MM.1S (cell line): ENCODE measurements around the gene CHPF.

Source experiments
- DNase-seq: peaks from one replicate; pipeline ENCODE4 v3.0.0-alpha.2; 2015
- H2AFZ ChIP-seq: fragments of 300-600 bp; sonication (generic); 2 replicates; pipeline ENCODE4 v1.6.0; 2016; ENCODE audit warnings: antibody characterized with exemption, low read length
- H3F3A ChIP-seq: fragments of 300-600 bp; sonication (generic); 2 replicates; pipeline ENCODE4 v1.6.1; 2016; ENCODE audit warnings: mild to moderate bottlenecking, antibody characterized with exemption, low read length, moderate library complexity, mixed read lengths; ENCODE audit not compliant: insufficient read depth
- H3K27ac ChIP-seq: fragments of 300-600 bp; sonication (generic); 2 replicates; pipeline ENCODE4 v1.5.1; 2016; ENCODE audit warnings: mild to moderate bottlenecking, low read length
- H3K27me3 ChIP-seq: fragments of 300-600 bp; sonication (generic); replicated peaks from 2 replicates; pipeline ENCODE4 v1.6.0; 2016; ENCODE audit warnings: low read length; ENCODE audit not compliant: insufficient read depth
- H3K36me3 ChIP-seq: fragments of 300-600 bp; sonication (generic); replicated peaks from 2 replicates; pipeline ENCODE4 v1.6.1; 2016; ENCODE audit warnings: mild to moderate bottlenecking, low read length, mixed read lengths; ENCODE audit not compliant: insufficient read depth
- H3K4me1 ChIP-seq: fragments of 300-600 bp; sonication (generic); 2 replicates; pipeline ENCODE4 v1.6.1; 2016; ENCODE audit warnings: low read length, mixed read lengths
- H3K4me2 ChIP-seq: fragments of 300-600 bp; sonication (generic); 2 replicates; pipeline ENCODE4 v1.6.0; 2016; ENCODE audit warnings: low read depth, low read length
- H3K4me3 ChIP-seq: fragments of 300-600 bp; sonication (generic); 2 replicates; pipeline ENCODE4 v1.5.1; 2016; ENCODE audit warnings: low read length, mixed read lengths
- H3K79me2 ChIP-seq: fragments of 300-600 bp; sonication (generic); 2 replicates; pipeline ENCODE4 v1.6.1; 2016; ENCODE audit warnings: mixed run types, low read length, mixed read lengths
- H3K9ac ChIP-seq: fragments of 300-600 bp; sonication (generic); 2 replicates; pipeline ENCODE4 v1.6.1; 2016; ENCODE audit warnings: low read length, mixed read lengths
- H3K9me2 ChIP-seq: fragments of 300-600 bp; sonication (generic); replicated peaks from 2 replicates; pipeline ENCODE4 v1.6.1; 2016; ENCODE audit warnings: mild to moderate bottlenecking, low read length, mixed read lengths; ENCODE audit not compliant: insufficient read depth
- H3K9me3 ChIP-seq: fragments of 300-600 bp; sonication (generic); replicated peaks from 2 replicates; pipeline ENCODE4 v1.6.1; 2016; ENCODE audit warnings: mild to moderate bottlenecking, low read length, mixed read lengths; ENCODE audit not compliant: insufficient read depth
- H4K20me1 ChIP-seq: fragments of 300-600 bp; sonication (generic); 2 replicates; pipeline ENCODE4 v1.6.1; 2016; ENCODE audit warnings: mild to moderate bottlenecking, low read length, moderate library complexity, mixed read lengths; ENCODE audit not compliant: insufficient read depth
- EZH2 ChIP-seq: fragments of 300-600 bp; sonication (generic); optimal IDR thresholded peaks from 2 replicates; pipeline ENCODE3; 2017; ENCODE audit warnings: low read depth, mild to moderate bottlenecking, antibody characterized with exemption, low read length, mixed read lengths
- EZH2phosphoT487 ChIP-seq: fragments of 300-600 bp; sonication (generic); IDR thresholded peaks from 2 replicates; pipeline ENCODE4 v1.6.1; 2018; ENCODE audit warnings: antibody characterized with exemption, low read length
- TF ChIP-seq, protein P1 (sequence below): fragments of 300-600 bp; sonication (generic); IDR thresholded peaks from 2 replicates; pipeline ENCODE4 v1.5.1; 2016; ENCODE audit warnings: antibody characterized with exemption, low read length, mixed read lengths

CHPF gene

DNA sequence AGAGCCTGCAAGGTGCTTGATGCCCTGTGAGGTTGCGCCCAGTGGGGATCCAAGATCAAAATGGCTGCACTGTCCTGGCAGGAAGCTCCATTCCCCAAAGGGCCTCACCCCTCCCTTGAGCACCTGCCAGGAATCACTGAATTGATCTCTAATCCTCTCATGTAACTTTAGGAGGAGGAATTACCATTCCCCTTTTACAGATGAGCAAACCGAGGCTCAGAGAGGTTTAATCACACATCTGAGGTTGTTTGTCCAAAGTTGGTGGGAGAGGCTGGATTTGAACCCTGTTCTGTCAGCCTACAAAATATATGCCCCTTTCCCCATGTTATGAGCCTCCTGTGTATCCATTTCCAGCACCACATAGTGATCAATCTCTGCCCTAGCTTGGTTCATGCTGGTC, 18.8 kb downstream of the CHPF start:
- Histone ChIP-seq H3K4me2 (no peak overlapping the region), H3K27me3 (peaks cover 97% of the 10 kb centered on the region), H3K9me3 (no peaks in the 10 kb centered on the region), H3K79me2 (no peaks in the 10 kb centered on the region), H3K27ac (no peak overlapping the region), H3K9ac (no peak overlapping the region), H4K20me1 (no peaks in the 10 kb centered on the region), H3K4me3 (no peak overlapping the region), H3K36me3 (no peaks in the 10 kb centered on the region), H3K9me2 (no peaks in the 10 kb centered on the region), H3K4me1 (peaks cover 5% of the 10 kb centered on the region; the same call in 1 of the 2 replicates), H2AFZ (no peak overlapping the region), H3F3A (no peaks in the 10 kb centered on the region)
- no peak for DNase-seq
- TF ChIP-seq, protein P1, sequence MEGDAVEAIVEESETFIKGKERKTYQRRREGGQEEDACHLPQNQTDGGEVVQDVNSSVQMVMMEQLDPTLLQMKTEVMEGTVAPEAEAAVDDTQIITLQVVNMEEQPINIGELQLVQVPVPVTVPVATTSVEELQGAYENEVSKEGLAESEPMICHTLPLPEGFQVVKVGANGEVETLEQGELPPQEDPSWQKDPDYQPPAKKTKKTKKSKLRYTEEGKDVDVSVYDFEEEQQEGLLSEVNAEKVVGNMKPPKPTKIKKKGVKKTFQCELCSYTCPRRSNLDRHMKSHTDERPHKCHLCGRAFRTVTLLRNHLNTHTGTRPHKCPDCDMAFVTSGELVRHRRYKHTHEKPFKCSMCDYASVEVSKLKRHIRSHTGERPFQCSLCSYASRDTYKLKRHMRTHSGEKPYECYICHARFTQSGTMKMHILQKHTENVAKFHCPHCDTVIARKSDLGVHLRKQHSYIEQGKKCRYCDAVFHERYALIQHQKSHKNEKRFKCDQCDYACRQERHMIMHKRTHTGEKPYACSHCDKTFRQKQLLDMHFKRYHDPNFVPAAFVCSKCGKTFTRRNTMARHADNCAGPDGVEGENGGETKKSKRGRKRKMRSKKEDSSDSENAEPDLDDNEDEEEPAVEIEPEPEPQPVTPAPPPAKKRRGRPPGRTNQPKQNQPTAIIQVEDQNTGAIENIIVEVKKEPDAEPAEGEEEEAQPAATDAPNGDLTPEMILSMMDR: no peak
- TF ChIP-seq EZH2phosphoT487 (no peak), EZH2 (no peak)

DNA sequence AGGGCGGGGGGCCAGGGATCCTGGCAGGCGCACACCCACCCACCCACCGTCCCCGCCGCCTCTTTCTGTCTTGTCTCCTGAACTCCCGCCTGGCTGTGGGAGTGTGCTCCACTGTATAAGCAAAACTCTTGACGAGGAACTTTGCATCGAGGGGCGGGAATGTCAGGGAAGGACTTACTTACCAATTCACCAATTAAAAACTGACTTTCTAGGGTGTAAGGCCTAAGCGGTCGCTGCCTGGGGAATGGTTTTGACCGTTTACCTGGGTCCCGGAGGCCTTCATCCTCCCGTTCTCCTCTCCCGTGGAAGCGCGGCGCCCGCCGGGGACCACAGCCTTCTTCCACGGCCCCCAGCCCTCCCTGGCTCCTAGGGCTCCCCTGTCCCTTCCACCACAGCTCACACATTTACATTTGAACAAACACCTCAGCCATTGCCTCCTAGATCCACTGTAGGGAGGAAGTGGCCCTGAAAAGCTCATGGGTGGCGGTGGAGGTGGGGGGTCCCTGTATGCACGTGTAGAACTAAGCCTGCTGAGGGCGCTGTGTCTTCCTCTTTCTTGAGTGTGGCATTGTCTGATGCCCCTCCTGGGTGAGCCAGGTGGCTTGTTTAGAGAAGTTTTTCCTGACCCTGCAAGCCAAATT, 20.5 kb downstream of the CHPF start:
- Histone ChIP-seq H3K27ac (no peak overlapping the region), H3K9me2 (no peaks in the 10 kb centered on the region), H3K4me1 (peaks cover 5% of the 10 kb centered on the region; the same call in 1 of the 2 replicates), H3K9ac (no peak overlapping the region), H3K36me3 (no peaks in the 10 kb centered on the region), H2AFZ (no peak overlapping the region), H3K4me3 (no peak overlapping the region), H3K27me3 (peaks cover 99% of the 10 kb centered on the region), H3K9me3 (no peaks in the 10 kb centered on the region), H3F3A (no peaks in the 10 kb centered on the region), H3K79me2 (no peaks in the 10 kb centered on the region), H3K4me2 (no peak overlapping the region), H4K20me1 (no peaks in the 10 kb centered on the region)
- TF ChIP-seq EZH2phosphoT487 (no peak), EZH2 (no peak)
- TF ChIP-seq, protein P1: no peak
- DNase-seq: no peak

DNA sequence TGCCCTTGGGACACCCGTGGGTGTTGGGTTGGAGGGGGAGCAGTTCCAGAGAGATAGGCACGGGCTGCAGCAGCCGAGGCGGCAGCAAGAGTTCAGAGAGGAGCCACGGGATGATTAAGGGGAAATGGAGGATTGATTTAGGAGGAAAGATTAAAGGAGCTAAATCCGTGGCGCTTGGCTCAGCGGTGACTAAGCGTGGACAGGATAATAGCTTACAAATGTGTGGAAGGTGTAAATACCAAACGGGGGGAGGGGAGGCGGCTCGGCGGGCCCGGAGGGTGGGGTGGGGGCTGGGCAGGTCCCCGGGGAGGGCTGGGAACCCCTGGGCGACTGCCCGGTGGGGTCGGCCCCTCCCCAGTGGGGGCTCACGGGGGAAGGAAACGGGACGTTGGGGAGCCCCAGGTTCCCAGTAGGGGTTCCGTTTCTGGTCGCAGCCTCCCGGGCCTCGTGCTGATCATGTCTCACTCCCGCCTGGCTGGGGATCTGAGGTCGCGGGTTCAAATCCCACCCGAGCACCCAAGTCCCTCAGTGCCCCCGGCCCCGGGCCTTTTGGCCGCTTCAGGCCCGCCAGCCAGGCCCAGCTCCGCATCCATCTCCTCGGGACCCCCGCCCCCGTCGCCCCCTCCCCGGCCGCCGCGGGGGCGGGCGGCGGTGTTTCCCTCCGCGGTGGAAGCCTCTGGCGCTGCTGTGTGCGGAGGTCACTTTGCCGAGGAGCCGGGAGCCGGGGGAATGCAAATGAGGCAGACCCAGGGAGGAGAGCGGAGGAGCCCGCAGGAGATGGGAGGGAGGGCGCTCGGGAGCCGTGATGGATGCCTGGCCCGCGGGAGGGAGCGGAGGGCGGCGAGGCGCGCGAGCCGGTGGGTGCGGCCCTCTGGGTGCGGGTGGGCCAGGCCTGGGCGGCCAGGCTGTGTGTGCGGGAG, 21.2 kb downstream of the CHPF start:
- Histone ChIP-seq H3K9me2 (no peaks in the 10 kb centered on the region), H3K27ac (no peak overlapping the region), H3K9ac (no peak overlapping the region), H3K4me3 (no peak overlapping the region), H3K4me1 (no peaks in the 10 kb centered on the region), H3K27me3 (peaks cover 99% of the 10 kb centered on the region), H3K9me3 (no peaks in the 10 kb centered on the region), H3F3A (no peaks in the 10 kb centered on the region), H2AFZ (no peak overlapping the region), H3K36me3 (no peaks in the 10 kb centered on the region), H4K20me1 (no peaks in the 10 kb centered on the region), H3K4me2 (no peak overlapping the region), H3K79me2 (no peaks in the 10 kb centered on the region)
- TF ChIP-seq EZH2: peak; percentile 12
- TF ChIP-seq, protein P1: no peak
- DNase-seq: no peak
